Upper lobe of left lung (tissue), 4 donors: Measurements from ENCODE around the gene DKK2.

ENCODE experiments used
- EP300 ChIP-seq, 4 donors: sonication (generic); formaldehyde crosslinking; IDR thresholded peaks; one replicate each; pipeline ENCODE4 v1.5.1; 2017; ENCODE audit warnings: antibody characterized with exemption in 4 of 4, control low read depth in 2 of 4
- POLR2A ChIP-seq, 4 donors: fragments of 450-650 bp; IDR thresholded peaks; one replicate each; pipeline ENCODE4 v1.5.1; 2016 to 2017; ENCODE audit warnings: antibody characterized with exemption in 4 of 4, mild to moderate bottlenecking in 2 of 4
- POLR2AphosphoS5 ChIP-seq, 2 donors: sonication (generic); formaldehyde crosslinking; IDR thresholded peaks; one replicate each; pipeline ENCODE4 v1.5.1; 2017; ENCODE audit warnings: antibody characterized with exemption in 2 of 2
- TF ChIP-seq, protein P1 (sequence below), 6 experiments: fragments of 450-650 bp in 4 of 6; fragments of 200-600 bp in 2 of 6; sonication (generic) in 2 of 6; IDR thresholded peaks; one replicate each; pipeline ENCODE4 v1.5.1; 2016 to 2019; ENCODE audit warnings: antibody characterized with exemption in 6 of 6

DNA sequence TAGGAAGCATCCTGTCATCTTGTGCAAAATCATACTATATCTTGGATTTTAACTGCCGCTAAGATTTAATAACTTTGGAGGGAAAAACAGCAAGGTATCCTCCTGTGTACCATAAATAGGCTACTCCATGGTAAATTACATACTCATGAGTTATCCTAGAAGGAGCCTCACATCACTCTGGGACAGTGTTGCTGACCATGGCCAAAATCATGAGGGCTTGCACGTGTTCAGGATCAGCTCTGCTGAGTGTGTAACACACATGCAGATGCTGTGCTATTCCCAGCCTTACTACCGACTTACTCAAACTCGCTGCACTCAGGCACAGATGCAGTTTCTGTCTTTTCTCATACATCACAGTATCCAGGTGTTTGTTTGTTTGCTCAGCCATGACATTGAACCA is 56.6 kb downstream of the DKK2 start:
- TF ChIP-seq, protein P1, sequence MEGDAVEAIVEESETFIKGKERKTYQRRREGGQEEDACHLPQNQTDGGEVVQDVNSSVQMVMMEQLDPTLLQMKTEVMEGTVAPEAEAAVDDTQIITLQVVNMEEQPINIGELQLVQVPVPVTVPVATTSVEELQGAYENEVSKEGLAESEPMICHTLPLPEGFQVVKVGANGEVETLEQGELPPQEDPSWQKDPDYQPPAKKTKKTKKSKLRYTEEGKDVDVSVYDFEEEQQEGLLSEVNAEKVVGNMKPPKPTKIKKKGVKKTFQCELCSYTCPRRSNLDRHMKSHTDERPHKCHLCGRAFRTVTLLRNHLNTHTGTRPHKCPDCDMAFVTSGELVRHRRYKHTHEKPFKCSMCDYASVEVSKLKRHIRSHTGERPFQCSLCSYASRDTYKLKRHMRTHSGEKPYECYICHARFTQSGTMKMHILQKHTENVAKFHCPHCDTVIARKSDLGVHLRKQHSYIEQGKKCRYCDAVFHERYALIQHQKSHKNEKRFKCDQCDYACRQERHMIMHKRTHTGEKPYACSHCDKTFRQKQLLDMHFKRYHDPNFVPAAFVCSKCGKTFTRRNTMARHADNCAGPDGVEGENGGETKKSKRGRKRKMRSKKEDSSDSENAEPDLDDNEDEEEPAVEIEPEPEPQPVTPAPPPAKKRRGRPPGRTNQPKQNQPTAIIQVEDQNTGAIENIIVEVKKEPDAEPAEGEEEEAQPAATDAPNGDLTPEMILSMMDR (IDR thresholded peaks at IDR 0.05): no peak
- TF ChIP-seq POLR2A (IDR thresholded peaks at IDR 0.05) (no peak), POLR2AphosphoS5 (IDR thresholded peaks at IDR 0.05) (no peak), EP300 (IDR thresholded peaks at IDR 0.05) (no peak)
